Measurements from ENCODE around the gene EBF4. TPM values are rescaled to one million over a fixed set of nuclear protein-coding genes. Genes with fewer than 3 reads are reported as not detected.

EBF4 gene
- total RNA-seq, 2 donors from 2014 or later = 8.9 to 23.0 TPM

GRCh38 chr20:2698186-2698817 is 5.7 kb downstream of the EBF4 start:
- Mint-ChIP-seq H3K9me3 (no peaks in the 10 kb centered on the region), H3K4me1 (ENCODE audit: low read depth) (peaks cover 6% of the 10 kb centered on the region), H3K27ac (no peak overlapping the region), H3K36me3 (ENCODE audit: insufficient read depth in 2 of 2) (no peaks in the 10 kb centered on the region), H3K27me3 (ENCODE audit: low read depth) (peaks cover 40% of the 10 kb centered on the region), H3K4me3 (no peak overlapping the region)
- no peak for DNase-seq
- ATAC-seq (replicated peaks in 1 of 2) = no peak

- ATAC-seq (replicated peaks in 1 of 2) (no peak), DNase-seq (no peak)
- peaks cover 40% of the 10 kb centered on the region for H3K27me3 Mint-ChIP-seq (ENCODE audit: low read depth)
- peaks cover 6% of the 10 kb centered on the region for H3K4me1 Mint-ChIP-seq (ENCODE audit: low read depth)
- no peaks in the 10 kb centered on the region for H3K36me3 Mint-ChIP-seq (ENCODE audit: insufficient read depth in 2 of 2)
- no peak overlapping the region for H3K27ac Mint-ChIP-seq
- H3K9me3 Mint-ChIP-seq = no peaks in the 10 kb centered on the region
- H3K4me3 Mint-ChIP-seq = no peak overlapping the region
These were observed 6.3 kb downstream of the EBF4 start for GRCh38 chr20:2698912-2699311.

DNA sequence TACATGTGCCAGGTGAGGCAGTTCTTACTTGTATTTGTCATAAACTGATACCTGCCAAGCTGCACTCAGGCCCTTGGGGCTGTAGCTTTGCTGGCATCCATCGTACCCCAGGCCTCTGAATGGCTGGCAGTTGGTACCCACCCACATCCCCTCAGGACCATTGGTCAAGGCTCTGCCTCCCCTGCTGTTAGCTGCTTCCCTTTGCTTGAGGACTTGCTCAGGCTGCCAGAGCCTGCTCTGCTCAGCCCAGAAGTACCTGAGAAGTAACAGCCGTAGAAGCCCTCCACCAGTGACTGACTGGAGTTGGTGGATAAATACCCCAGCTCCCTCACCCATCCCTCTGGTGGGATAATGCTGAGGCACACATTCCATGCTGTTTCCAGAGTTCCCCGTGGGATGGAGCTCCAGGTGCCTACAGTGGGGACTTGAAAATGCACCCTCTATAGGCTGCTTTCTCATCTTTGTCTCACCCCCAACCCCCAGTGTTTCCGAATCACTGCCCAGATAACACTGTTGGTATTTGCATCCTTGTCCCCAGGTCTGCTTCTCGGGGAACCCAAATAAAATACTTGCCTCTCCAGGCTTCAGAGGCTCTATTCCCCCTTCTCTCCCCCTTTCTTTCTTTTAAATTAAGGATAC is 7.3 kb downstream of the EBF4 start:
- ATAC-seq (replicated peaks in 1 of 2) = no peak
- DNase-seq = no peak

GRCh38 chr20:2700913-2701620 is 8.5 kb downstream of the EBF4 start:
- DNase-seq = no peak
- H3K9me3 Mint-ChIP-seq = no peaks in the 10 kb centered on the region
- peaks cover 18% of the 10 kb centered on the region for H3K27me3 Mint-ChIP-seq (ENCODE audit: low read depth)
- no peak overlapping the region for H3K27ac Mint-ChIP-seq
- H3K4me3 Mint-ChIP-seq = no peak overlapping the region
- no peaks in the 10 kb centered on the region for H3K36me3 Mint-ChIP-seq (ENCODE audit: insufficient read depth in 2 of 2)
- no peak for ATAC-seq (replicated peaks in 1 of 2)
- no peaks in the 10 kb centered on the region for H3K4me1 Mint-ChIP-seq (ENCODE audit: low read depth)

More for the DNA sequence above, 7.3 kb downstream of the EBF4 start:
- H3K4me1 Mint-ChIP-seq (ENCODE audit: low read depth) = peaks cover 2% of the 10 kb centered on the region
- peaks cover 30% of the 10 kb centered on the region for H3K27me3 Mint-ChIP-seq (ENCODE audit: low read depth)
- no peaks in the 10 kb centered on the region for H3K9me3 Mint-ChIP-seq
- no peaks in the 10 kb centered on the region for H3K36me3 Mint-ChIP-seq (ENCODE audit: insufficient read depth in 2 of 2)
- H3K4me3 Mint-ChIP-seq = no peak overlapping the region
- no peak overlapping the region for H3K27ac Mint-ChIP-seq

- DNase-seq (no peak), ATAC-seq (replicated peaks in 1 of 2) (no peak)
- Mint-ChIP-seq H3K4me1 (ENCODE audit: low read depth) (peaks cover 2% of the 10 kb centered on the region), H3K4me3 (no peak overlapping the region), H3K36me3 (ENCODE audit: insufficient read depth in 2 of 2) (no peaks in the 10 kb centered on the region), H3K27me3 (ENCODE audit: low read depth) (peaks cover 14% of the 10 kb centered on the region), H3K27ac (no peak overlapping the region), H3K9me3 (no peaks in the 10 kb centered on the region)
These were observed 9.1 kb downstream of the EBF4 start for GRCh38 chr20:2701671-2702081.

DNA sequence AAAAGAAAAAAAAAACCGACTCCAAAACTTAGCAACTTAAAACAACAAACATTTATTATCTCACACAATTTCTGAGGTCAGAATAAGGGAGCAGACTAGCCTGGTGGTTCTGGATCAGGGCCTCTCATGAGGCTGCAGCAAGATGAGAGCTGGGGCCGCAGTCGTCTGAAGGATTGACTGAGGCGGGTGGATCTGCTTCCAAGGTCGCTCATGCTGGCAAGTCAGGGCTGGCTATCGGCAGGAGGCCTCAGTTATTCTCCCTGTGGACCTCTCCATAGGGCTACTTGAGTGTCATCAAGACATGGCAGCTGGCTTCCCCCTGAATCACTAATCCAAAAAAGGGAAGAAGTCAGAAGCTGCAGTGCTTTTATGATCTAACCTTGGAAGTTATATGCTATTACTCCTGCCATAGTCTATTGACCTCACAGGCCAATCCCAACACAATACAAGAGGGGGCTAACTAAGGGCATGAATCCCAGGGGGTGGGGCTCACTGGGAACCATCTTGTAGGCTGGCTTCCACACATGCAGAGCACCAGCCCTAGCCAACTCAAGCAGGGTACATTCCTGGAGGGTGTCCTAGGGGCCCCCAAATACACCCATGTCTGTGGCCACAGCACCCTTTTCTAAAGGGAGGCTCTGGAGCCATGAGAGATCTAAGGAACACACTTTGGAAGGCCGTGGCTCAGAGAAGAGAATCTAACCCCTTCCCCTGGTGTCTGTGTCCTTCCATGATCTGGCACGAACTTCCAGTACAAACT is 11.3 kb downstream of the EBF4 start:
- no peaks in the 10 kb centered on the region for H3K9me3 Mint-ChIP-seq
- ATAC-seq (replicated peaks in 1 of 2) (no peak), DNase-seq (no peak)

DNA sequence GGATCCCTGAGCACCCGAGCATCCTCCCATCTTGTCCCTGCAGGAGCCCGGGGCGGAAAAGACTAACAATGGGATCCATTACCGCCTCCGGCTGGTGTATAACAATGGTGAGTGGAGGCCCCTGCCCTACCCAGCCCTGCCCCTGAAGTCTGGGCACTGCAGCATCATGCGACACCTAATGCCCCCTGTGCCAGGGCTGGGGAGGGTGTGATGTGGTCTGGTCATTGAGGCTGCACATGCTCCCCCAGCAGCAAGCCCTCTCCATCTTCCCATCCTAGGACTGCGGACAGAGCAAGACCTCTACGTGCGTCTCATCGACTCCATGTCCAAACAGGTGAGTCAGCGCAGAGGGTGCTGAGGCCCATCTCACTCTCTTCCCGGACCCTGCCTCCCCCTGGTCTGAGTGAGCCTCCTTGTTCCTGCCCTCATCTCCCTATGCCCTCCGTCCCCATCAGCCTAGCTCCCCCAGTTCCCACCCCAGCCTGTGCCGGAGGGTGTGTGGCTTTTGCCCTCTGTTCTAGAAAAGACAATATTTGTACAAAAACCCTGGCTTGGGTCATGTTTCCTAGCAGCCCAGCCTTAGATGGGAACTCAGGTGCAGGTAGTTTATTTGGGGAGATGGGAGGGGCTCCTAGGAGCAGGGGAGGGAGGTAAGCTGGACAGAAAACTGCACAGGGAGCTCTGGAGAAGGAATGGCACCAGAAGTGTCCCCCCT is 13.5 kb downstream of the EBF4 start:
- no peak overlapping the region for H3K4me3 Mint-ChIP-seq
- H3K27me3 Mint-ChIP-seq (ENCODE audit: low read depth) = peaks cover 10% of the 10 kb centered on the region
- H3K4me1 Mint-ChIP-seq (ENCODE audit: low read depth) = peaks cover 10% of the 10 kb centered on the region
- no peak overlapping the region for H3K27ac Mint-ChIP-seq
- no peak for ATAC-seq (replicated peaks in 1 of 2)
- H3K36me3 Mint-ChIP-seq (ENCODE audit: insufficient read depth in 2 of 2) = no peaks in the 10 kb centered on the region
- no peaks in the 10 kb centered on the region for H3K9me3 Mint-ChIP-seq
- no peak for DNase-seq

More for the DNA sequence above, 11.3 kb downstream of the EBF4 start:
- Mint-ChIP-seq H3K4me3 (no peak overlapping the region), H3K4me1 (ENCODE audit: low read depth) (peaks cover 10% of the 10 kb centered on the region), H3K27ac (no peak overlapping the region), H3K27me3 (ENCODE audit: low read depth) (peaks cover 17% of the 10 kb centered on the region), H3K36me3 (ENCODE audit: insufficient read depth in 2 of 2) (no peaks in the 10 kb centered on the region)

DNA sequence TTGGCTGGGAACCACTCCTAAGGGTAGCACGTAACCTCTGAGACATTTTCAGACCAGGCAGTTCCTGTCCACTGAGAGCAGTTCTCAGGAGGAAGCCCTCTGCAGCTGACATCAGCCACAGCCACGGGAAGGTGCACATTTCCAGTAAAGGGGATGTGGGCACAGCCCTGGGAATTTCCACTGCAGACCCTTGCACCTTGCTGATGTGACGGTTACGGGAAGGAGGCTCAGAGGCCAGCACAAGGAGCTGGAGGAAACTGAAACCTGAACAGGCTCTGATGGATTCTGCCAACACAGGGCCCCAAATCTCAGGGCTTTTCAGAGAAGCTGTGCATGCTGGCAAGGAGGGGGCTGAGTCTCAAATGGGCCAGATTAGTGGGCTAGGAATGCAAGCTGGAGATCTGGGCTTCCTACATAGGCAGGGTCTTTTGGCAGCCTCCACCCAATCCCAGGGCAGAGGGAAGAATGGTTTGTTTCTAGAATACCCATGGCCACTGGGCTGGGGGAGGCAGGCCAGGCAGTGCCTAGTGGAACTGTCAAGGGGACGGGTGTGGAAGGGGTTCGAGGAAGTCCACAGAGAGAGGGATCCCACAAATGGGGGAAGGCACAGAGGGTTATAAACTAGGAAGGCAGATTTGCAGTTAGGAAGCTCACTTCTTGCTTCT is 14.2 kb downstream of the EBF4 start:
- Mint-ChIP-seq H3K27ac (no peak overlapping the region), H3K4me3 (peak overlapping the region; percentile 32 to 35), H3K4me1 (ENCODE audit: low read depth) (peaks cover 10% of the 10 kb centered on the region), H3K27me3 (ENCODE audit: low read depth) (peaks cover 10% of the 10 kb centered on the region), H3K36me3 (ENCODE audit: insufficient read depth in 2 of 2) (no peaks in the 10 kb centered on the region), H3K9me3 (no peaks in the 10 kb centered on the region)
- ATAC-seq (replicated peaks in 1 of 2) (peak; percentile 57 to 75), DNase-seq (no peak)

DNA sequence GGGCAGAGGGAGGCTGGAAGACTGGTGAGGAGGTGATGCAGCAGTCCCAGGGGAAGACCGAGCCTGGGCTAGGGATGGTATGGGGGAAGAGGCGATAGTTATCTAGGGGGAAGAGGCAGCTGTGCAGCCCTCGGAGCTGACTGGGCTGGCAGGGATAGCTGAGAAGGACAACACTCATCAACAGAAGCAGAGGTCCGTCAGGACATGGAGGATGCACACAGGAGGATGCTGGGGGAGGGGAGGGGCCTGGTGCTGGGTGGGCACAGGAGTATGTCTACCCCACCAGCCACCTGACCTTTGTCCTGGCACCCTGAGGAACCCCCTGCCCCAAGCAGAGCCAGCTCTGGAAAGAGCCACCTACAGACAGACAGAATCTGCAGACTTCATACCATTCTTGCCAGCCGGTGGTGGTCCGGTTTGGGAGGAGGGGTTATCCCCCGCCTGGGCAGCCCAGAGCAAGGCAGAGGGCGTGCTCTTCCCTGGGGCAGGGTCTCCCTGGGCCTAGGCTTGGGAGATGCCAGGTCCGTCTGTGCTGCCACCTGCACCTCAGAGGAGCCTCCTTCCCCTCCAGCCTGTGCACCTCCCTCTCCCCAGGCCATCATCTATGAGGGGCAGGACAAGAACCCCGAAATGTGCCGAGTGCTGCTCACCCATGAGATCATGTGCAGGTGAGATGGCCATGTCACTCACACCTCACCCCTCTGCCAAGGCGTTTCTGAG is 14.9 kb downstream of the EBF4 start:
- Mint-ChIP-seq H3K27ac (no peak overlapping the region), H3K9me3 (no peaks in the 10 kb centered on the region), H3K36me3 (ENCODE audit: insufficient read depth in 2 of 2) (no peaks in the 10 kb centered on the region), H3K27me3 (ENCODE audit: low read depth) (peaks cover 10% of the 10 kb centered on the region), H3K4me3 (peak overlapping the region in 1 of 2 donors; percentile 2), H3K4me1 (ENCODE audit: low read depth) (peaks cover 10% of the 10 kb centered on the region)
- ATAC-seq (replicated peaks in 1 of 2) (no peak), DNase-seq (no peak)

DNA sequence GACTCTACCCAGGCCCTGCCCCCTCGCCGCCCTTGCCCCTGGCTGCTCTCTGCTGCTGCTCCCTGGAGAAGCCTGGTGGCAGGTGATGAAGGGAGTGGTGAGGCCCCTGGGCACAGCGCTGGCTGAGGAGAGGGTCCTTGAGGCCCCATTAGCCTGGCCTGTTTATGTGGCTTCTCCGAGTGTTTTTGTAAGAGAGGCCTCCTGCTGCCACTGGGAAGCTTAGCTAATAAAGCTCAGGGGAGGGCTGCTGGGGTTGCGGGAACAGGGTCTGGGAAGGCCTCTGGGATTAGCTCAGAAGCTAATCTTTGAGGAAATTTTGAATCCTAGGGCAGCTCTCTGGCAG is 15.5 kb downstream of the EBF4 start:
- no peak overlapping the region for H3K27ac Mint-ChIP-seq
- H3K4me1 Mint-ChIP-seq (ENCODE audit: low read depth) = peaks cover 10% of the 10 kb centered on the region
- no peak overlapping the region for H3K4me3 Mint-ChIP-seq
- no peaks in the 10 kb centered on the region for H3K9me3 Mint-ChIP-seq
- DNase-seq = no peak
- no peaks in the 10 kb centered on the region for H3K36me3 Mint-ChIP-seq (ENCODE audit: insufficient read depth in 2 of 2)
- no peak for ATAC-seq (replicated peaks in 1 of 2)
- H3K27me3 Mint-ChIP-seq (ENCODE audit: low read depth) = peaks cover 10% of the 10 kb centered on the region

DNA sequence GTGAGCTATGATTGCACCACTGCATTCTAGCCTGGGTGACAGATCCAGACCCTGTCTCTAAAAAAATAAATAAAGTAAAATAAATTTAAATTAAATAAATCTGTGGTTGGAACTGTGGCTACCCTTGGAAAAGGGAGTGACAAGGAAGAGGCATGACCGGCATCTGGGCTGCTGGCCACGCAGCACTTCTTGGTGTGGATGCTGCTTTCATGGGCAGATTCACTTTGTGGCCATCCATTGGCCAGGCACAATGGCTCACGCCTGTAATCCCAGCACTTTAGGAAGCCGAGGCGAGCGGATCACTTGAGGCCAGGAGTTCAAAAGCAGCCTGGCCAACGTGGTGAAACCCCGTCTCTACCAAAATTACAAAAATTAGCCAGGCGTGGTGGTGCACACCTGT is 16.1 kb downstream of the EBF4 start:
- H3K27ac Mint-ChIP-seq = no peak overlapping the region
- H3K36me3 Mint-ChIP-seq (ENCODE audit: insufficient read depth in 2 of 2) = no peaks in the 10 kb centered on the region
- H3K9me3 Mint-ChIP-seq = no peaks in the 10 kb centered on the region
- no peak for ATAC-seq (replicated peaks in 1 of 2)
- H3K27me3 Mint-ChIP-seq (ENCODE audit: low read depth) = peaks cover 10% of the 10 kb centered on the region
- DNase-seq = no peak
- H3K4me3 Mint-ChIP-seq = no peak overlapping the region
- H3K4me1 Mint-ChIP-seq (ENCODE audit: low read depth) = peaks cover 10% of the 10 kb centered on the region
